H9 (cell line): ENCODE data around the gene S100A16. TPM values are rescaled to one million over a fixed set of nuclear protein-coding genes. Genes with fewer than 3 reads are reported as not detected.

ENCODE experiments used
- DNase-seq: peaks from one replicate; pipeline ENCODE4 v3.0.0-alpha.2; 2017
- H2AFZ ChIP-seq: one replicate; pipeline ENCODE4 v1.6.1; 2013; ENCODE audit warnings: mild to moderate bottlenecking, low read length, control low read depth, moderate library complexity
- H2AK5ac ChIP-seq: 2 replicates; pipeline ENCODE4 v1.6.1; 2013; ENCODE audit warnings: low read length, control low read depth, mixed read lengths; ENCODE audit not compliant: insufficient read length
- H2BK120ac ChIP-seq: one replicate; pipeline ENCODE4 v1.6.1; 2013; ENCODE audit warnings: low read depth, mild to moderate bottlenecking, low read length, control low read depth, inconsistent platforms; ENCODE audit not compliant: poor library complexity, severe bottlenecking
- H2BK12ac ChIP-seq: 2 replicates; pipeline ENCODE4 v1.6.1; 2013; ENCODE audit warnings: low read length, control low read depth, mixed read lengths, low read depth; ENCODE audit not compliant: insufficient read length
- H2BK15ac ChIP-seq: 2 replicates; pipeline ENCODE4 v1.6.1; 2013; ENCODE audit warnings: low read depth, low read length, control low read depth
- H2BK20ac ChIP-seq: one replicate; pipeline ENCODE4 v1.6.1; 2013; ENCODE audit warnings: low read depth, mild to moderate bottlenecking, low read length, control low read depth, inconsistent platforms; ENCODE audit not compliant: poor library complexity, severe bottlenecking
- H2BK5ac ChIP-seq: 2 replicates; pipeline ENCODE4 v1.6.1; 2013; ENCODE audit warnings: low read length, control low read depth, mixed read lengths; ENCODE audit not compliant: insufficient read length
- H3K14ac ChIP-seq: 2 replicates; pipeline ENCODE4 v1.6.1; 2013; ENCODE audit warnings: low read length, control low read depth; ENCODE audit not compliant: insufficient read depth
- H3K18ac ChIP-seq: 2 replicates; pipeline ENCODE4 v1.6.1; 2013; ENCODE audit warnings: low read depth, mild to moderate bottlenecking, mixed read lengths, low read length, control low read depth; ENCODE audit not compliant: insufficient read length
- H3K23ac ChIP-seq: 2 replicates; pipeline ENCODE4 v1.6.1; 2013; ENCODE audit warnings: low read length, control low read depth, mixed read lengths, low read depth; ENCODE audit not compliant: insufficient read length
- H3K23me2 ChIP-seq: 2 replicates; pipeline ENCODE4 v1.6.1; 2013; ENCODE audit warnings: low read depth, mild to moderate bottlenecking, mixed read lengths, low read length, control low read depth; ENCODE audit not compliant: insufficient read length, poor library complexity, severe bottlenecking
- H3K27ac ChIP-seq: 2 replicates; pipeline ENCODE4 v1.5.1; 2013; ENCODE audit warnings: low read length, control low read depth, mixed read lengths, low read depth; ENCODE audit not compliant: insufficient read length
- H3K27me3 ChIP-seq: 2 replicates; pipeline ENCODE4 v1.6.1; 2013; ENCODE audit warnings: low read length, control low read depth, inconsistent platforms; ENCODE audit not compliant: insufficient read depth
- H3K4ac ChIP-seq: 2 replicates; pipeline ENCODE4 v1.6.1; 2013; ENCODE audit warnings: low read depth, mild to moderate bottlenecking, control low read depth, inconsistent platforms, low read length, moderate library complexity
- H3K4me1 ChIP-seq: 2 replicates; pipeline ENCODE4 v1.6.1; 2013; ENCODE audit warnings: low read length, control low read depth, inconsistent platforms; ENCODE audit not compliant: insufficient read depth
- H3K4me2 ChIP-seq: 2 replicates; pipeline ENCODE4 v1.6.1; 2013; ENCODE audit warnings: low read length, control low read depth, mixed read lengths; ENCODE audit not compliant: insufficient read length, insufficient read depth
- H3K56ac ChIP-seq: 2 replicates; pipeline ENCODE4 v1.6.1; 2013; ENCODE audit warnings: low read depth, mild to moderate bottlenecking, mixed read lengths, low read length, control low read depth; ENCODE audit not compliant: insufficient read length
- H3K79me1 ChIP-seq: 2 replicates; pipeline ENCODE4 v1.6.1; 2013; ENCODE audit warnings: low read depth, mild to moderate bottlenecking, moderate library complexity, low read length, control low read depth, inconsistent platforms; ENCODE audit not compliant: insufficient read depth, poor library complexity, severe bottlenecking
- H3K79me2 ChIP-seq: 2 replicates; pipeline ENCODE4 v1.6.1; 2013; ENCODE audit warnings: low read length, control low read depth, inconsistent platforms; ENCODE audit not compliant: insufficient read depth
- H3K9ac ChIP-seq: 2 replicates; pipeline ENCODE4 v1.6.1; 2013; ENCODE audit warnings: low read length, control low read depth, mixed read lengths; ENCODE audit not compliant: insufficient read length; ENCODE audit errors: extremely low read depth
- H3K9me3 ChIP-seq: one replicate; pipeline ENCODE4 v1.6.1; 2013; ENCODE audit warnings: low read depth, low read length, inconsistent platforms; ENCODE audit not compliant: control insufficient read depth
- H3T11ph ChIP-seq: one replicate; pipeline ENCODE4 v1.6.1; 2013; ENCODE audit warnings: mild to moderate bottlenecking, low read length, control low read depth, inconsistent platforms
- H4K20me1 ChIP-seq: one replicate; pipeline ENCODE4 v1.6.1; 2013; ENCODE audit not compliant: control insufficient read depth, insufficient read length, insufficient read depth
- H4K5ac ChIP-seq: 2 replicates; pipeline ENCODE4 v1.6.1; 2013; ENCODE audit warnings: low read depth, mild to moderate bottlenecking, mixed read lengths, low read length, control low read depth; ENCODE audit not compliant: insufficient read length
- H4K8ac ChIP-seq: replicated peaks from 2 replicates; pipeline ENCODE4 v1.6.1; 2013; ENCODE audit warnings: low read length, control low read depth, mixed read lengths, low read depth; ENCODE audit not compliant: insufficient read length
- H4K91ac ChIP-seq: 2 replicates; pipeline ENCODE4 v1.6.1; 2013; ENCODE audit warnings: low read depth, mild to moderate bottlenecking, moderate library complexity, mixed read lengths, low read length, control low read depth; ENCODE audit not compliant: insufficient read length
- H3K27ac Mint-ChIP-seq, 3 experiments: 2 replicates in 2 of 3; 3 replicates in 1 of 3; pipeline ENCODE4 v1.8.0; 2020 to 2021; ENCODE audit warnings: mixed read lengths in 3 of 3, mild to moderate bottlenecking in 1 of 3, moderate library complexity in 1 of 3
- H3K27me3 Mint-ChIP-seq: 2 replicates; pipeline ENCODE4 v1.8.0; 2021; ENCODE audit warnings: low read depth, mild to moderate bottlenecking, moderate library complexity, mixed read lengths
- H3K36me3 Mint-ChIP-seq, 3 experiments: 2 replicates in 2 of 3; 3 replicates in 1 of 3; pipeline ENCODE4 v1.8.0; 2020 to 2021; ENCODE audit warnings: low read depth in 3 of 3, mixed read lengths in 3 of 3; ENCODE audit not compliant: insufficient read depth in 1 of 3
- H3K4me1 Mint-ChIP-seq, 2 experiments: 2 replicates each; pipeline ENCODE4 v1.8.0; 2020; ENCODE audit warnings: mixed read lengths in 2 of 2
- H3K4me3 Mint-ChIP-seq, 2 experiments: 2 replicates in 1 of 2; 3 replicates in 1 of 2; pipeline ENCODE4 v1.8.0; 2020 to 2021; ENCODE audit warnings: mild to moderate bottlenecking in 2 of 2, mixed read lengths in 2 of 2, moderate library complexity in 1 of 2
- H3K9me3 Mint-ChIP-seq, 2 experiments: 2 replicates in 1 of 2; 3 replicates in 1 of 2; pipeline ENCODE4 v1.8.0; 2020; ENCODE audit warnings: mild to moderate bottlenecking in 2 of 2, mixed read lengths in 2 of 2, moderate library complexity in 1 of 2
- CTCF ChIP-seq: fragments of 200-600 bp; sonication (generic); conservative IDR thresholded peaks from 3 replicates; pipeline ENCODE4 v1.8.0; 2021; ENCODE audit warnings: antibody characterized with exemption, mild to moderate bottlenecking
- WGBS: extraction: QIAGEN DNeasy Blood & Tissue Kit; methylation state at CpG from one replicate; pipeline ENCODE4 v1.1.7; 2013; ENCODE audit warnings: missing lambda C conversion rate, low lambda C conversion rate, mixed read lengths; ENCODE audit not compliant: insufficient read length; ENCODE audit errors: extremely low coverage; 5-methylcytosine and 5-hydroxymethylcytosine counted together
- total RNA-seq: library from RNA; stranded (reverse); gene quantifications from 2 replicates; pipeline ENCODE4 v1.2.1, GENCODE V29; 2021

S100A16 gene
- total RNA-seq, 1 experiment from 2014 or later = 8.0 TPM

GRCh38 chr1:153612111-153612754 lies 704 bp downstream of the S100A16 start:
- Histone ChIP-seq H3K4me2 (peak overlapping the region; percentile 2), H3K27me3 (no peaks in the 10 kb centered on the region), H2BK20ac (no peak overlapping the region), H3T11ph (no peak overlapping the region), H3K14ac (no peak overlapping the region; the same call in 1 of the 2 replicates), H2AK5ac (no peak overlapping the region), H3K4ac (no peak overlapping the region), H3K56ac (no peak overlapping the region), H3K23me2 (peaks cover 3% of the 10 kb centered on the region), H3K79me2 (no peaks in the 10 kb centered on the region), H2BK5ac (no peak overlapping the region), H3K18ac (no peak overlapping the region), H3K9me3 (no peaks in the 10 kb centered on the region), H4K8ac (no peak overlapping the region), H2BK15ac (no peak overlapping the region), H4K5ac (no peak overlapping the region), H2BK120ac (no peak overlapping the region), H4K91ac (no peak overlapping the region), H3K79me1 (no peaks in the 10 kb centered on the region), H3K9ac (no peak overlapping the region), H3K23ac (no peak overlapping the region), H3K4me1 (peaks cover 9% of the 10 kb centered on the region; the same call in 1 of the 2 replicates), H2AFZ (no peak overlapping the region), H2BK12ac (no peak overlapping the region), H3K27ac (no peak overlapping the region), H4K20me1 (no peaks in the 10 kb centered on the region)
- peaks cover 2% of the 10 kb centered on the region; the same call in 1 of the 2 replicates for H3K27me3 Mint-ChIP-seq
- H3K9me3 Mint-ChIP-seq = no peaks in the 10 kb centered on the region
- no peaks in the 10 kb centered on the region for H3K36me3 Mint-ChIP-seq
- peaks cover 41 to 68% of the 10 kb centered on the region in 2 experiments for H3K4me1 Mint-ChIP-seq
- TF ChIP-seq CTCF = no peak
- H3K27ac Mint-ChIP-seq = peak overlapping the region in 1 of 3 experiments; percentile 93; a peak in 2 of 7 replicates
- H3K4me3 Mint-ChIP-seq = peak overlapping the region in 1 of 2 experiments; percentile 78; a peak in 3 of 5 replicates
- WGBS = no CpG with 5 or more reads among the region's 11 CpGs
- DNase-seq = no peak
